Nephron progenitor cell (in vitro differentiated cells): Measurements from ENCODE around the gene GABARAPL2.
A peak's percentile ranks its signal among the peaks of the same experiment; 100 is the strongest.

ENCODE experiments used
- DNase-seq: peaks from one replicate; pipeline ENCODE4 v3.0.0; 2021
- H3K27ac Mint-ChIP-seq: 2 replicates; pipeline ENCODE4 v1.8.0; 2021; ENCODE audit warnings: mild to moderate bottlenecking, moderate library complexity, mixed read lengths
- H3K27me3 Mint-ChIP-seq: 2 replicates; pipeline ENCODE4 v1.8.0; 2021; ENCODE audit warnings: mild to moderate bottlenecking, low read depth, mixed read lengths; ENCODE audit not compliant: poor library complexity
- H3K36me3 Mint-ChIP-seq: 2 replicates; pipeline ENCODE4 v1.8.0; 2021; ENCODE audit warnings: low read depth, mixed read lengths
- H3K4me1 Mint-ChIP-seq: 2 replicates; pipeline ENCODE4 v1.8.0; 2021; ENCODE audit warnings: mixed read lengths
- H3K4me3 Mint-ChIP-seq: 2 replicates; pipeline ENCODE4 v1.8.0; 2021; ENCODE audit warnings: mild to moderate bottlenecking, moderate library complexity, mixed read lengths
- H3K9me3 Mint-ChIP-seq: 2 replicates; pipeline ENCODE4 v1.8.0; 2021; ENCODE audit warnings: mild to moderate bottlenecking, moderate library complexity, mixed read lengths
- TF ChIP-seq, protein P1 (sequence below): fragments of 200-600 bp; sonication (generic); IDR thresholded peaks from 2 replicates; pipeline ENCODE4 v1.5.0; 2021; ENCODE audit warnings: antibody characterized with exemption

Gene GABARAPL2

GRCh38 chr16:75570396-75571065 is 4.4 kb downstream of the GABARAPL2 start:
- peaks cover 28% of the 10 kb centered on the region for H3K4me1 Mint-ChIP-seq
- H3K27me3 Mint-ChIP-seq: peaks cover 2% of the 10 kb centered on the region
- peak overlapping the region; percentile 80 for H3K27ac Mint-ChIP-seq
- H3K4me3 Mint-ChIP-seq: no peak overlapping the region
- DNase-seq: no peak
- TF ChIP-seq, protein P1, sequence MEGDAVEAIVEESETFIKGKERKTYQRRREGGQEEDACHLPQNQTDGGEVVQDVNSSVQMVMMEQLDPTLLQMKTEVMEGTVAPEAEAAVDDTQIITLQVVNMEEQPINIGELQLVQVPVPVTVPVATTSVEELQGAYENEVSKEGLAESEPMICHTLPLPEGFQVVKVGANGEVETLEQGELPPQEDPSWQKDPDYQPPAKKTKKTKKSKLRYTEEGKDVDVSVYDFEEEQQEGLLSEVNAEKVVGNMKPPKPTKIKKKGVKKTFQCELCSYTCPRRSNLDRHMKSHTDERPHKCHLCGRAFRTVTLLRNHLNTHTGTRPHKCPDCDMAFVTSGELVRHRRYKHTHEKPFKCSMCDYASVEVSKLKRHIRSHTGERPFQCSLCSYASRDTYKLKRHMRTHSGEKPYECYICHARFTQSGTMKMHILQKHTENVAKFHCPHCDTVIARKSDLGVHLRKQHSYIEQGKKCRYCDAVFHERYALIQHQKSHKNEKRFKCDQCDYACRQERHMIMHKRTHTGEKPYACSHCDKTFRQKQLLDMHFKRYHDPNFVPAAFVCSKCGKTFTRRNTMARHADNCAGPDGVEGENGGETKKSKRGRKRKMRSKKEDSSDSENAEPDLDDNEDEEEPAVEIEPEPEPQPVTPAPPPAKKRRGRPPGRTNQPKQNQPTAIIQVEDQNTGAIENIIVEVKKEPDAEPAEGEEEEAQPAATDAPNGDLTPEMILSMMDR: no peak
- peaks cover 51% of the 10 kb centered on the region for H3K36me3 Mint-ChIP-seq
- no peaks in the 10 kb centered on the region for H3K9me3 Mint-ChIP-seq

DNA sequence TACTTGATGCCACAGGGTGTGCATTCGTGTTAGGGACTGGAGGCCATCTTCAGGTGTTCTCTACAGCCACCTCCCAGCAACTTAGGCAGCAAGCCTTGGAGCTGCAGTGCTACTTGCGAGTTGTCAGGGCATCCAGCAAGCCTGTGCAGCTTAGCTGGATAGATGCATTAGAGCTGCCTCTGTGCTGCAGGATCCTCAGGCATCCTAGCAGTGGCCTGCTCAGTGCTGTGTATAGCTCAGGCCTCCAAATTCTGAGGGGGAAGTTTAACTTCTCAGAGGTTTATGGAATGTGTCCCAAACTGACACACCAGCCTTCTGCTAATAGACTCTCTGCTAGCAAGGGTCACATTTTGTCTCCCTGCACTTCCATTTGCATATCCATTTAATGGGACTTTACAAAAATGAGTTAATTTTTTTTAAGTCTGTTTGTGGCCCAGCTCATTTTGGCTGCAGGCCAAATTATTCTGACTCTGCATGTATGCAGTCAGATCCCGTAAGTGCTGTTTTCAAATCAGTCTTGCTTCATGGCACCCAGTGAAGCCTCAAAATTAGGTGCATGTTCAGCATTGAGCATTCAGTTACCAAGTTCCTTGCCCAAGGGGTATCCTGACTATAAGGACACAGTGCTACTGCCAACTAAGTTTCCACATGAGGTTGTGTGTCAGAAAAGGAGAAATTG is 6.8 kb downstream of the GABARAPL2 start:
- Mint-ChIP-seq H3K4me3 (no peak overlapping the region), H3K27ac (peak overlapping the region; percentile 22), H3K36me3 (peaks cover 72% of the 10 kb centered on the region), H3K4me1 (peaks cover 11% of the 10 kb centered on the region), H3K27me3 (peaks cover 2% of the 10 kb centered on the region), H3K9me3 (no peaks in the 10 kb centered on the region)
- TF ChIP-seq, protein P1: no peak
- DNase-seq: no peak

DNA sequence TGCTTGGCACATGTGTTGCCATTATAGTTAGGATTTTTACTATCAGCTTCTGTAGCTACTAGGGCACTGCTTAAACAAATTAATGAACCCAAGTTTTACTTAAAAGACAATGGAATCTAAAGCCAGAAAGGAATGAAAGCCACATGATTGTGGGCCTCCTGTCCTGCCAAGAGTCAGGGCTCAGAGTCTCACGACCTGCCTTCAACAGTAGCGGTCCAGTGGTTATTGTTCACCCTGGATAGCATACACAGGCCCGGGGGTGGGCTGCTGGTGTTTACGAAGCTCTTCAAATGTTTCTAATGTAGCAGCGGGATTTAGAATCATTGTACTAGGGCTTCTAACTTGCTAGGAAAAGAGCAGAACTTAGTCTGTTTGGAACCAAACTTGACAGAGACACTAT is 7.8 kb downstream of the GABARAPL2 start:
- peaks cover 2% of the 10 kb centered on the region for H3K27me3 Mint-ChIP-seq
- no peak for DNase-seq
- no peak overlapping the region for H3K4me3 Mint-ChIP-seq
- peaks cover 6% of the 10 kb centered on the region for H3K4me1 Mint-ChIP-seq
- H3K9me3 Mint-ChIP-seq: no peaks in the 10 kb centered on the region
- H3K27ac Mint-ChIP-seq: peak overlapping the region; percentile 81
- TF ChIP-seq, protein P1: no peak
- H3K36me3 Mint-ChIP-seq: peaks cover 79% of the 10 kb centered on the region

DNA sequence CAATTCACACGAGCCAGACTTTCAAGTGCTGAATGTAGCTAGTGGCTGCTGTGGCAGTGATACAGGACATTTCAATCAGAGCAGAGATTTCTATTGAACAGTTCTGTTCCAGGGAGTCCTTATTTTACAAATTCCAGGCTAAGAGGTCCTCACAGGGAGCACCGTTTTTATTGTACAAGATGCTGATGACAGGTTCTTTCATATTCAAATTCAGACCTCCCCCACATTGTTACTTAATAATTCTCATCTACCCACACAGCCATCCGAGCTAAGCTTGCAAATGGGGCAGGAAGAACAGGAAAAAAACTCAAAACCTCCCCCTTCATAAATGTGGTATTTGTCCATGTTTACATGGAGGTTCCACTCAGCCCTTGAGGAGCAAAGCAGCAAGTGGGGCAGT is 9.8 kb downstream of the GABARAPL2 start:
- peak overlapping the region; percentile 31 for H3K27ac Mint-ChIP-seq
- no peaks in the 10 kb centered on the region for H3K9me3 Mint-ChIP-seq
- H3K4me3 Mint-ChIP-seq: no peak overlapping the region
- H3K36me3 Mint-ChIP-seq: peaks cover 74% of the 10 kb centered on the region
- TF ChIP-seq, protein P1: no peak
- no peak for DNase-seq
- no peaks in the 10 kb centered on the region for H3K4me1 Mint-ChIP-seq
- no peaks in the 10 kb centered on the region for H3K27me3 Mint-ChIP-seq

DNA sequence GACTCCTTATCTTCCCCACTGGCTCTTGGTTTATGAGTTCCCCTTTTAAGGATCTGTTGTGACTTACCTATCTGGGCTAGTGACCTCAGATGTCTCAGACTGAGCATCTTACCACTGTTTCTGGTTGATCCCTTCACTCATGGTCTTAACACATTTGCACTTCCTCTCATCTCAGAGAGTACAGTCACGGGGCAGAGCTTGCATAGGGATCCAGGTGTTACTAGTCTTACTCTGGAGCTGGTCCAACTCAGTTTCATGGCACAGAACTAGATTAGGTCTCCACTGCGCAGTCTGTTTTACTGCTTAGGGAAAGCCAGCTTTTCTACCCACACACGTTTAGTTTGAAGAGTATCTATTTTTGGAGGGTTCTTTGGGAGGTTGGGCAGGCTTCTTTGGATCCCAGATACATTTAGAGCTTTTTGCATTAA is 10.2 kb downstream of the GABARAPL2 start:
- DNase-seq: no peak
- TF ChIP-seq, protein P1: no peak
- H3K4me3 Mint-ChIP-seq: no peak overlapping the region
- no peaks in the 10 kb centered on the region for H3K9me3 Mint-ChIP-seq
- H3K27ac Mint-ChIP-seq: peak overlapping the region; percentile 31
- H3K36me3 Mint-ChIP-seq: peaks cover 74% of the 10 kb centered on the region
- no peaks in the 10 kb centered on the region for H3K4me1 Mint-ChIP-seq
- H3K27me3 Mint-ChIP-seq: no peaks in the 10 kb centered on the region

GRCh38 chr16:75578212-75578611 is 12.0 kb downstream of the GABARAPL2 start:
- DNase-seq: no peak
- Mint-ChIP-seq H3K36me3 (peaks cover 64% of the 10 kb centered on the region), H3K27ac (no peak overlapping the region), H3K9me3 (no peaks in the 10 kb centered on the region), H3K4me3 (no peak overlapping the region), H3K27me3 (no peaks in the 10 kb centered on the region), H3K4me1 (no peaks in the 10 kb centered on the region)
- TF ChIP-seq, protein P1: no peak
